HCT116 (cell line): ENCODE data around the gene ROR2. TPM values are rescaled to one million over a fixed set of nuclear protein-coding genes. Genes with fewer than 3 reads are reported as not detected.

Experiments used
- ATAC-seq: fragments of 200-7000 bp; cut with Tn5 transposase; 2 replicates; pipeline ENCODE4 v1.9.1; 2020; ENCODE audit warnings: mild to moderate bottlenecking, moderate library complexity
- BruUV-seq: library from RNA; stranded (reverse); fragments of 400-500 nt; replicated peaks from 2 replicates; lab custom pipeline; 2021; lab: Mats Ljungman, UMichigan
- CTCF ChIA-PET: fragments of 300-600 bp; sonication (Branson Sonifier 250); formaldehyde crosslinking; loops from one replicate; lab custom pipeline; 2021; ENCODE audit warnings: antibody characterized with exemption; lab: Charles Lee
- POLR2A ChIA-PET: fragments of 300-600, 350-600 bp; sonication (Branson Sonifier 250); formaldehyde crosslinking; loops from one replicate; lab custom pipeline; 2021; ENCODE audit warnings: antibody characterized with exemption; lab: Charles Lee
- RAD21 ChIA-PET, 2 experiments: fragments of 300-600 bp; sonication (Branson Sonifier 250); formaldehyde crosslinking; loops; one replicate each; lab custom pipeline; 2023; ENCODE audit warnings: low total read pairs in 2 of 2; ENCODE audit not compliant: uncharacterized antibody in 2 of 2, unreplicated experiment in 2 of 2, low non-redundant PET in 1 of 2; lab: Charles Lee
- DNase-seq: peaks from one replicate; pipeline ENCODE4 v3.0.0-alpha.2; 2010; ENCODE audit warnings: low read depth, low spot score
- H2AFZ ChIP-seq: fragments of 200-600 bp; shearing (Covaris generic), sonication (generic); 2 replicates; pipeline ENCODE4 v1.6.1; 2017; ENCODE audit warnings: low read depth, mixed run types, mixed read lengths, antibody characterized with exemption, low read length; ENCODE audit not compliant: poor library complexity, severe bottlenecking
- H3K27ac ChIP-seq: 2 replicates; pipeline ENCODE4 v1.5.1; 2012; ENCODE audit warnings: low read depth, low read length
- H3K27me3 ChIP-seq: fragments of 200-600 bp; sonication (generic); 2 replicates; pipeline ENCODE4 v1.6.1; 2016; ENCODE audit warnings: mixed run types, low read length, mixed read lengths; ENCODE audit not compliant: insufficient read depth
- H3K36me3 ChIP-seq, 2 experiments: fragments of 200-500 bp in 1 of 2; fragments of 200-600 bp in 1 of 2; sonication (Bioruptor generic) in 1 of 2; sonication (generic) in 1 of 2; 2 replicates each; pipeline versions ENCODE4 v1.5.1 to v1.6.1; 2014 to 2016; ENCODE audit warnings: low read length in 2 of 2, inconsistent platforms in 1 of 2, mixed read lengths in 1 of 2, mixed run types in 1 of 2; ENCODE audit not compliant: insufficient read depth in 2 of 2, control insufficient read depth in 1 of 2
- H3K4me1 ChIP-seq, 2 experiments: fragments of 200-600 bp in 1 of 2; sonication (generic) in 1 of 2; 2 replicates each; pipeline versions ENCODE4 v1.5.1 to v1.6.1; 2012 to 2017; ENCODE audit warnings: low read length in 2 of 2, inconsistent platforms in 1 of 2, mild to moderate bottlenecking in 1 of 2, mixed read lengths in 1 of 2, mixed run types in 1 of 2, moderate library complexity in 1 of 2; ENCODE audit not compliant: insufficient read depth in 2 of 2, control insufficient read depth in 1 of 2
- H3K4me2 ChIP-seq: fragments of 200-600 bp; sonication (generic); 2 replicates; pipeline ENCODE4 v1.6.1; 2017; ENCODE audit warnings: mixed run types, low read length, mixed read lengths
- H3K4me3 ChIP-seq, 2 experiments: fragments of 200-600 bp in 1 of 2; sonication (generic) in 1 of 2; replicated peaks in 1 of 2; 2 replicates each; pipeline ENCODE4 v1.5.1; 2011 to 2016; ENCODE audit warnings: low read length in 2 of 2, control low read depth in 1 of 2, low read depth in 1 of 2, mild to moderate bottlenecking in 1 of 2, mixed read lengths in 1 of 2, mixed run types in 1 of 2
- H3K79me2 ChIP-seq: fragments of 200-600 bp; sonication (generic); 2 replicates; pipeline ENCODE4 v1.6.1; 2017; ENCODE audit warnings: mild to moderate bottlenecking, mixed run types, low read length, moderate library complexity, mixed read lengths; ENCODE audit not compliant: insufficient read depth
- H3K9ac ChIP-seq: fragments of 200-600 bp; sonication (generic); 2 replicates; pipeline ENCODE4 v1.6.1; 2016; ENCODE audit warnings: low read length, mixed read lengths
- H3K9me2 ChIP-seq: fragments of 200-600 bp; sonication (generic), shearing (Covaris generic); 2 replicates; pipeline ENCODE4 v1.6.1; 2017; ENCODE audit warnings: mixed run types, mild to moderate bottlenecking, moderate library complexity; ENCODE audit not compliant: insufficient read depth
- H3K9me3 ChIP-seq, 2 experiments: fragments of 200-500 bp in 1 of 2; fragments of 200-600 bp in 1 of 2; sonication (Bioruptor generic) in 1 of 2; sonication (generic) in 1 of 2; 2 replicates each; pipeline ENCODE4 v1.6.1; 2014 to 2017; ENCODE audit warnings: low read length in 2 of 2, mixed read lengths in 2 of 2, inconsistent platforms in 1 of 2, low read depth in 1 of 2, mild to moderate bottlenecking in 1 of 2, mixed run types in 1 of 2, moderate library complexity in 1 of 2; ENCODE audit not compliant: control insufficient read depth in 1 of 2, insufficient read depth in 1 of 2
- H4K20me1 ChIP-seq: fragments of 200-600 bp; sonication (generic), shearing (Covaris generic); 2 replicates; pipeline ENCODE4 v1.6.1; 2017; ENCODE audit warnings: mixed run types, mild to moderate bottlenecking, moderate library complexity; ENCODE audit not compliant: insufficient read depth
- CTCF ChIP-seq, 3 experiments: fragments of 200-600 bp in 1 of 3; sonication (generic) in 1 of 3; IDR thresholded peaks in 2 of 3; conservative IDR thresholded peaks in 1 of 3; 2 replicates each; pipeline ENCODE4 v1.5.1; 2012 to 2017; ENCODE audit warnings: low read depth in 2 of 3, low read length in 2 of 3, antibody characterized with exemption in 1 of 3, borderline replicate concordance in 1 of 3, control low read depth in 1 of 3, mild to moderate bottlenecking in 1 of 3, mixed read lengths in 1 of 3, mixed run types in 1 of 3, moderate library complexity in 1 of 3; ENCODE audit not compliant: insufficient read depth in 1 of 3
- EGR1 ChIP-seq: IDR thresholded peaks from 2 replicates; pipeline ENCODE4 v1.6.1; 2012; ENCODE audit warnings: low read depth
- ELF1 ChIP-seq: IDR thresholded peaks from 2 replicates; pipeline ENCODE4 v1.6.1; 2012; ENCODE audit warnings: low read depth, borderline replicate concordance
- EZH2 ChIP-seq: fragments of 200-600 bp; sonication (generic); IDR thresholded peaks from 2 replicates; pipeline ENCODE4 v1.6.1; 2017; ENCODE audit warnings: antibody characterized with exemption, mixed run types
- EZH2phosphoT487 ChIP-seq: fragments of 200-600 bp; IDR thresholded peaks from 2 replicates; pipeline ENCODE4 v1.6.1; 2018; ENCODE audit warnings: antibody characterized with exemption, borderline replicate concordance
- JUND ChIP-seq: IDR thresholded peaks from 2 replicates; pipeline ENCODE4 v1.6.1; 2012
- MAX ChIP-seq: IDR thresholded peaks from 2 replicates; pipeline ENCODE4 v1.6.1; 2012
- POLR2AphosphoS5 ChIP-seq: IDR thresholded peaks from 2 replicates; pipeline ENCODE4 v1.6.1; 2011; ENCODE audit warnings: mild to moderate bottlenecking, low read depth, low read length, moderate library complexity
- REST ChIP-seq: IDR thresholded peaks from 2 replicates; pipeline ENCODE4 v1.6.1; 2012; ENCODE audit warnings: low read depth
- SIN3A ChIP-seq: IDR thresholded peaks from 2 replicates; pipeline ENCODE4 v1.6.1; 2012; ENCODE audit warnings: low read depth
- SP1 ChIP-seq: IDR thresholded peaks from 2 replicates; pipeline ENCODE4 v1.6.1; 2012; ENCODE audit warnings: low read depth
- ZFX ChIP-seq: fragments of 450-650 bp; IDR thresholded peaks from 2 replicates; pipeline ENCODE4 v1.6.1; 2017
- intact Hi-C: fragments of 100-400 bp; cut with micrococcal nuclease; formaldehyde crosslinking; loops from 2 replicates; pipeline ENCODE4 v1.10.0; 2022
- total RNA-seq: library from RNA; stranded (reverse); gene quantifications from one replicate; pipeline ENCODE4 v1.2.1, GENCODE V29; 2021; ENCODE audit not compliant: unreplicated experiment
- TF ChIP-seq, protein P1 (sequence below): IDR thresholded peaks from 2 replicates; pipeline ENCODE4 v1.6.1; 2011; ENCODE audit warnings: mild to moderate bottlenecking, low read length, moderate library complexity; ENCODE audit not compliant: insufficient replicate concordance; ENCODE audit errors: extremely low read depth

The ROR2 gene
- total RNA-seq, 1 experiment from 2014 or later = 15.7 TPM

DNA sequence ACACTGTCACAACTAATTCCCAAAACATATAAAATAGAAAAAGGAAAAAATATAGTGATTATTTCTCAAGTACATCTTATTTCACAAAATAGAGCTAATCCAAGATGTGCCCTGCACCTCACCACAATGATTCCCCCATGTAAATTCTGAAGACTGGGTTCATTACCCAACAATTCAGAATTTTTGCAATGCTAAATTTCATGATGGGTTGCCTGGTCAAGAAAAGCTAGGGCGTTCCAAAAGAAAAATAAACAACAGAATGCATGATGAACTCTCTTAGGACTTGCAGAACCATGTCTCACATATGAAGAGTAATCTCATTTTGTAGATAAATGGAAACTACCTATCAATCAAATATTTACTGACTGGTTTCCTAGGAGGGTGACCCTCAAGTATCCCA lies 266.8 kb downstream of the ROR2 start:
- no peak for ATAC-seq

More for the DNA sequence above, 266.8 kb downstream of the ROR2 start:
- ChIA-PET POLR2A (no interaction called here), RAD21 (no interaction called here), CTCF (no interaction called here)
- H3K79me2 ChIP-seq = no peaks in the 10 kb centered on the region
- no peaks in the 10 kb centered on the region for H4K20me1 ChIP-seq
- intact Hi-C loops = loop anchor here (5.0 to 10.0 kb wide), 2 partner anchors 256 to 698 kb away; no protein-coding TSS in a partner anchor
- no peaks in the 10 kb centered on the region for H3K9me3 ChIP-seq
- DNase-seq = no peak
- H3K36me3 ChIP-seq = no peaks in the 10 kb centered on the region
- no peak overlapping the region for H3K4me3 ChIP-seq
- no peak overlapping the region for H3K4me2 ChIP-seq
- H3K9ac ChIP-seq = no peak overlapping the region
- BruUV-seq = no TSS peak
- H2AFZ ChIP-seq = no peak overlapping the region
- H3K9me2 ChIP-seq = no peaks in the 10 kb centered on the region
- H3K4me1 ChIP-seq = no peaks in the 10 kb centered on the region; a peak in 1 of 4 replicates
- H3K27ac ChIP-seq = no peak overlapping the region
- TF ChIP-seq JUND (no peak), REST (no peak), SP1 (no peak), SIN3A (no peak), EGR1 (no peak), ZFX (no peak), ELF1 (no peak), POLR2AphosphoS5 (no peak), CTCF (IDR thresholded peaks at IDR 0.05 in 2 of 3, conservative IDR thresholded peaks at IDR 0.05 in 1 of 3; ENCODE audit: borderline replicate concordance in 1 of 3, insufficient read depth in 1 of 3, low read depth in 2 of 3, low read length in 2 of 3) (no peak), MAX (no peak), EZH2phosphoT487 (no peak), EZH2 (no peak)
- TF ChIP-seq, protein P1, sequence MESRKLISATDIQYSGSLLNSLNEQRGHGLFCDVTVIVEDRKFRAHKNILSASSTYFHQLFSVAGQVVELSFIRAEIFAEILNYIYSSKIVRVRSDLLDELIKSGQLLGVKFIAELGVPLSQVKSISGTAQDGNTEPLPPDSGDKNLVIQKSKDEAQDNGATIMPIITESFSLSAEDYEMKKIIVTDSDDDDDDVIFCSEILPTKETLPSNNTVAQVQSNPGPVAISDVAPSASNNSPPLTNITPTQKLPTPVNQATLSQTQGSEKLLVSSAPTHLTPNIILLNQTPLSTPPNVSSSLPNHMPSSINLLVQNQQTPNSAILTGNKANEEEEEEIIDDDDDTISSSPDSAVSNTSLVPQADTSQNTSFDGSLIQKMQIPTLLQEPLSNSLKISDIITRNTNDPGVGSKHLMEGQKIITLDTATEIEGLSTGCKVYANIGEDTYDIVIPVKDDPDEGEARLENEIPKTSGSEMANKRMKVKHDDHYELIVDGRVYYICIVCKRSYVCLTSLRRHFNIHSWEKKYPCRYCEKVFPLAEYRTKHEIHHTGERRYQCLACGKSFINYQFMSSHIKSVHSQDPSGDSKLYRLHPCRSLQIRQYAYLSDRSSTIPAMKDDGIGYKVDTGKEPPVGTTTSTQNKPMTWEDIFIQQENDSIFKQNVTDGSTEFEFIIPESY = no peak
- no peaks in the 10 kb centered on the region for H3K27me3 ChIP-seq
